Renal cortical epithelial cell (primary cell): ENCODE results near the gene POFUT1. TPM values are rescaled to one million over a fixed set of nuclear protein-coding genes. Genes with fewer than 3 reads are reported as not detected.
"Not testable (repeated sequence)": the region's sequence is repeated elsewhere in the genome, so short reads cannot be mapped to it uniquely, and the experiment has no call there.

Source experiments
- DNase-seq: peaks from one replicate; pipeline ENCODE4 v3.0.0-alpha.2; 2011; ENCODE audit warnings: low read depth
- total RNA-seq: library from RNA; depleted of rRNA; stranded (reverse); fragments of >200 nt; gene quantifications from 2 replicates; pipeline ENCODE4 v1.2.3, GENCODE V29; 2014

Gene POFUT1
- total RNA-seq, result 26.0 and 36.0 TPM in 2 replicates

- peak; percentile 34 for DNase-seq
Measured at GRCh38 chr20:32207626-32208498, at the start of gene POFUT1, which contains the start of gene PLAGL2. POFUT1 (plus strand) TSS chr20:32207880; CDS start chr20:32207942, 62 bp downstream. PLAGL2 (minus strand) TSS chr20:32207743; CDS start chr20:32202178, 5,565 bp downstream.

- no peak for DNase-seq
Measured at GRCh38 chr20:32158351-32158750, 49.3 kb upstream of the POFUT1 start.

- no peak for DNase-seq
Measured at GRCh38 chr20:32158943-32159660, 48.6 kb upstream of the POFUT1 start.

GRCh38 chr20:32159766-32160221 lies 47.9 kb upstream of the POFUT1 start:
- DNase-seq, result no peak

GRCh38 chr20:32160341-32160740 lies 47.3 kb upstream of the POFUT1 start:
- no peak for DNase-seq

- DNase-seq, result no peak
Measured at GRCh38 chr20:32162351-32162750, 45.3 kb upstream of the POFUT1 start.

GRCh38 chr20:32163951-32164350 lies 43.7 kb upstream of the POFUT1 start:
- no peak for DNase-seq

GRCh38 chr20:32164984-32165735 lies 42.5 kb upstream of the POFUT1 start:
- DNase-seq, result no peak

- DNase-seq, result no peak
Measured at GRCh38 chr20:32165836-32166545, 41.7 kb upstream of the POFUT1 start.

- no peak for DNase-seq
Measured at GRCh38 chr20:32167552-32167951, 40.1 kb upstream of the POFUT1 start.

- peak; percentile 66 for DNase-seq
Measured at GRCh38 chr20:32168184-32168910, 39.3 kb upstream of the POFUT1 start.

GRCh38 chr20:32177696-32178095 lies 30.0 kb upstream of the POFUT1 start:
- DNase-seq, result not testable (repeated sequence)

- DNase-seq, result no peak
Measured at GRCh38 chr20:32179515-32179914, 28.2 kb upstream of the POFUT1 start.

GRCh38 chr20:32179934-32180333 lies 27.7 kb upstream of the POFUT1 start:
- DNase-seq, result no peak

- DNase-seq, result no peak
Measured at GRCh38 chr20:32181606-32182005, 26.1 kb upstream of the POFUT1 start.

- no peak for DNase-seq
Measured at GRCh38 chr20:32183947-32184635, 23.6 kb upstream of the POFUT1 start.

GRCh38 chr20:32184961-32185603 lies 22.6 kb upstream of the POFUT1 start:
- DNase-seq, result peak; percentile 37

GRCh38 chr20:32186506-32186905 lies 21.2 kb upstream of the POFUT1 start:
- DNase-seq, result no peak

GRCh38 chr20:32188376-32189122 lies 19.1 kb upstream of the POFUT1 start:
- no peak for DNase-seq
